NCI-H524 treated with DMSO at 0.1 percent for 48 hours (cell line): ENCODE data around the gene CDIPT.

ENCODE experiments used
- DNase-seq: peaks from one replicate; lab custom pipeline; 2025; lab: John Stamatoyannopoulos, UW

Gene CDIPT

GRCh38 chr16:29825145-29826044 is 37.6 kb downstream of the CDIPT start:
- peak; percentile 98 for DNase-seq

GRCh38 chr16:29824589-29825144 is 38.4 kb downstream of the CDIPT start:
- DNase-seq, result no peak

- no peak for DNase-seq
Measured at GRCh38 chr16:29821643-29822115, 41.3 kb downstream of the CDIPT start.

GRCh38 chr16:29820730-29821642 is 42.0 kb downstream of the CDIPT start:
- no peak for DNase-seq

- peak; percentile 86 for DNase-seq
Measured at GRCh38 chr16:29820271-29820701, 42.7 kb downstream of the CDIPT start, which contains the start of gene MVP. Gene MVP (plus strand): TSS chr16:29820462. CDS start chr16:29830550, 10,088 bp downstream.

- DNase-seq, result no peak
Measured at GRCh38 chr16:29819506-29819905, 43.5 kb downstream of the CDIPT start.

GRCh38 chr16:29818082-29818481 is 44.9 kb downstream of the CDIPT start:
- DNase-seq, result no peak

- DNase-seq, result no peak
Measured at GRCh38 chr16:29816694-29817441, 46.2 kb downstream of the CDIPT start.

- DNase-seq, result peak; percentile 96
Measured at GRCh38 chr16:29815793-29816693, 47.0 kb downstream of the CDIPT start, which contains the start of gene PAGR1. Gene PAGR1 (plus strand): TSS chr16:29816152. CDS start chr16:29816526, 374 bp downstream.

- no peak for DNase-seq
Measured at GRCh38 chr16:29815032-29815721, 47.8 kb downstream of the CDIPT start.

- DNase-seq, result no peak
Measured at GRCh38 chr16:29814592-29814991, 48.4 kb downstream of the CDIPT start.

GRCh38 chr16:29813644-29814562 is 49.1 kb downstream of the CDIPT start:
- DNase-seq, result no peak

GRCh38 chr16:29812754-29813643 is 50.0 kb downstream of the CDIPT start:
- DNase-seq, result no peak

- DNase-seq, result peak; percentile 53
Measured at GRCh38 chr16:29811896-29812665, 50.9 kb downstream of the CDIPT start, which contains the start of gene PRRT2. Gene PRRT2 (plus strand): TSS chr16:29812193. CDS start chr16:29813055, 862 bp downstream.

GRCh38 chr16:29811170-29811895 is 51.7 kb downstream of the CDIPT start:
- peak; percentile 76 for DNase-seq

GRCh38 chr16:29810699-29811169 is 52.3 kb downstream of the CDIPT start:
- no peak for DNase-seq
